Kidney (tissue), 14 donors: ENCODE data around the gene TPP1. TPM values are rescaled to one million over a fixed set of nuclear protein-coding genes. Genes with fewer than 3 reads are reported as not detected.

ENCODE experiments used
- DNase-seq, 5 donors: peaks; one replicate each; pipeline ENCODE4 v3.0.0-alpha.2; 2013 to 2020
- FAIRE-seq: peaks from 2 replicates; lab custom pipeline; 2012; peaks lifted over from hg19 to GRCh38; lab: Jason Lieb, UNC
- H3K27ac ChIP-seq, 2 donors: one replicate each; pipeline ENCODE4 v1.7.0; 2013; ENCODE audit warnings: low read depth in 2 of 2, low read length in 2 of 2, inconsistent platforms in 1 of 2
- H3K27me3 ChIP-seq: one replicate; pipeline ENCODE4 v1.7.1; 2013; ENCODE audit warnings: low read length, inconsistent platforms; ENCODE audit not compliant: control insufficient read depth, insufficient read depth
- H3K36me3 ChIP-seq, 3 donors: one replicate each; pipeline versions ENCODE4 v1.7.0 to v1.7.1; 2013; ENCODE audit warnings: low read length in 3 of 3, control low read depth in 1 of 3, inconsistent platforms in 1 of 3; ENCODE audit not compliant: insufficient read depth in 3 of 3, control insufficient read depth in 2 of 3
- H3K4me1 ChIP-seq, 3 donors: one replicate each; pipeline versions ENCODE4 v1.7.0 to v1.7.1; 2013; ENCODE audit warnings: low read length in 3 of 3, inconsistent platforms in 1 of 3, low read depth in 1 of 3; ENCODE audit not compliant: control insufficient read depth in 2 of 3, insufficient read depth in 2 of 3
- H3K4me3 ChIP-seq, 3 donors: one replicate each; pipeline versions ENCODE4 v1.7.0 to v1.8.1; 2013; ENCODE audit warnings: low read length in 3 of 3, control low read depth in 1 of 3, inconsistent platforms in 1 of 3
- H3K9ac ChIP-seq, 3 donors: one replicate each; pipeline versions ENCODE4 v1.7.0 to v1.7.1; 2013; ENCODE audit warnings: low read length in 3 of 3, control low read depth in 1 of 3, inconsistent platforms in 1 of 3
- H3K9me3 ChIP-seq, 3 donors: one replicate each; pipeline versions ENCODE4 v1.7.0 to v1.7.1; 2013; ENCODE audit warnings: low read length in 3 of 3, control low read depth in 1 of 3, inconsistent platforms in 1 of 3; ENCODE audit not compliant: control insufficient read depth in 2 of 3, insufficient read depth in 1 of 3
- intact Hi-C: fragments of 100-400 bp; cut with DNase I; formaldehyde crosslinking; loops from one replicate; pipeline ENCODE4 v1.11.1; 2022
- polyA plus RNA-seq: library from polyadenylated mRNA; stranded (reverse); fragments of 350-450 nt; fragmentation: Illumina TruSeq; extraction: RNeasy Lipid Tissue Mini Kit (QIAGEN cat#74804); gene quantifications from one replicate; pipeline ENCODE4 v1.2.3, GENCODE V29; 2014; ENCODE audit warnings: low read depth, low replicate concordance; ENCODE audit not compliant: insufficient read depth
- total RNA-seq: library from RNA; stranded (reverse); fragmentation: NEBNext Ultra II Directional; extraction: Animal tissue kit (Norgen Biotek cat#: 25700); gene quantifications from one replicate; pipeline ENCODE4 v1.2.1, GENCODE V29; 2021
- TF ChIP-seq, protein P1 (sequence below): IDR thresholded peaks from 3 replicates; pipeline ENCODE4 v1.5.1; 2012; ENCODE audit warnings: mild to moderate bottlenecking, moderate library complexity, borderline replicate concordance; ENCODE audit not compliant: insufficient read depth; ENCODE audit errors: extremely low read depth
- donor health status: control.
- donor health status: control.
- donor health status: control.
- donor health status: control.
- donor health status: control.
- donor health status: DM: yes; HTN: yes; CAD: no.
- donor health status: Normal renal cell carcinoma (clear cell type).

TPP1 gene
- total and polyA plus RNA-seq, 2 donors from 2014 or later = 84.2 to 115 TPM

GRCh38 chr11:6571434-6572008 lies 47.7 kb downstream of the TPP1 start:
- H3K36me3 ChIP-seq = no peaks in the 10 kb centered on the region
- H3K4me3 ChIP-seq = peak overlapping the region in 1 of 3 donors; percentile 36
- intact Hi-C loops = no loop called here
- H3K9me3 ChIP-seq = no peaks in the 10 kb centered on the region
- peaks cover 0 to 10% (median 0%) of the 10 kb centered on the region in 3 donors for H3K4me1 ChIP-seq
- TF ChIP-seq, protein P1, sequence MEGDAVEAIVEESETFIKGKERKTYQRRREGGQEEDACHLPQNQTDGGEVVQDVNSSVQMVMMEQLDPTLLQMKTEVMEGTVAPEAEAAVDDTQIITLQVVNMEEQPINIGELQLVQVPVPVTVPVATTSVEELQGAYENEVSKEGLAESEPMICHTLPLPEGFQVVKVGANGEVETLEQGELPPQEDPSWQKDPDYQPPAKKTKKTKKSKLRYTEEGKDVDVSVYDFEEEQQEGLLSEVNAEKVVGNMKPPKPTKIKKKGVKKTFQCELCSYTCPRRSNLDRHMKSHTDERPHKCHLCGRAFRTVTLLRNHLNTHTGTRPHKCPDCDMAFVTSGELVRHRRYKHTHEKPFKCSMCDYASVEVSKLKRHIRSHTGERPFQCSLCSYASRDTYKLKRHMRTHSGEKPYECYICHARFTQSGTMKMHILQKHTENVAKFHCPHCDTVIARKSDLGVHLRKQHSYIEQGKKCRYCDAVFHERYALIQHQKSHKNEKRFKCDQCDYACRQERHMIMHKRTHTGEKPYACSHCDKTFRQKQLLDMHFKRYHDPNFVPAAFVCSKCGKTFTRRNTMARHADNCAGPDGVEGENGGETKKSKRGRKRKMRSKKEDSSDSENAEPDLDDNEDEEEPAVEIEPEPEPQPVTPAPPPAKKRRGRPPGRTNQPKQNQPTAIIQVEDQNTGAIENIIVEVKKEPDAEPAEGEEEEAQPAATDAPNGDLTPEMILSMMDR = no peak
- DNase-seq (peak in 2 of 5 donors; percentile 18 to 61), FAIRE-seq (no peak)
- H3K27me3 ChIP-seq = no peaks in the 10 kb centered on the region
- no peak overlapping the region for H3K9ac ChIP-seq
- no peak overlapping the region for H3K27ac ChIP-seq

DNA sequence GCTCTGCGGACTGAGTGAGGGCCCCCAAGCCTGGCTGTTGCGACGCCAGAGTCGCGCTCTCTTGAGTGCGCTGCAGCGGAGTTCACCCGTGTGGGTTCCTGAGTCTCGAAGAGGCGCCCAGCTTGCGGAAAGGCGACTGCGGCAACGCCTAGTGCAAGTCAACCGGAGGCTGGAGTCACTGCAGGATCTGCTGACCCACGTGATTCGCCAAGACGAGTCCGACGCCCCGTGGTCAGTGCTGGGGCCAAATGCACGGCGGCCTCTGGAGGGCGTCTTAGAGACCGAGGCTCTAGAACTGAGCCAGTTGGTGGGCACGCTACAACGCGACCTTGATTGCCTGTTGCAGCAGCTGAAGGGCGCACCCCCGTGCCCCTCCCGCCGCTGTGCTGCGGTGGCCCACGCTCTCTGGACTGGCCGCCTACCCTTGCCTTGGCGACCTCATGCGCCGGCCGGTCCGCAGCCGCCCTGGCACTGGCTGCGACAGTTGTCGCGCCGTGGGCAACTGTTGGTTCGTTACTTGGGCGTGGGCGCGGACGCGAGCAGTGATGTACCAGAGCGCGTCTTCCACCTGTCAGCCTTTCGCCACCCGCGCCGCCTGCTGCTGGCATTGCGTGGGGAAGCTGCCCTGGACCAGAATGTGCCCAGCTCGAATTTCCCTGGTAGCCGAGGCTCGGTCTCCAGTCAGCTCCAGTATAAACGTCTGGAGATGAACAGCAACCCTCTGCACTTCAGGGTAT lies 48.4 kb downstream of the TPP1 start:
- Histone ChIP-seq H3K27ac (no peak overlapping the region), H3K4me3 (peak overlapping the region in 1 of 3 donors; percentile 36)
- peak in 4 of 5 donors; percentile 12 to 59 (median 28) for DNase-seq

DNA sequence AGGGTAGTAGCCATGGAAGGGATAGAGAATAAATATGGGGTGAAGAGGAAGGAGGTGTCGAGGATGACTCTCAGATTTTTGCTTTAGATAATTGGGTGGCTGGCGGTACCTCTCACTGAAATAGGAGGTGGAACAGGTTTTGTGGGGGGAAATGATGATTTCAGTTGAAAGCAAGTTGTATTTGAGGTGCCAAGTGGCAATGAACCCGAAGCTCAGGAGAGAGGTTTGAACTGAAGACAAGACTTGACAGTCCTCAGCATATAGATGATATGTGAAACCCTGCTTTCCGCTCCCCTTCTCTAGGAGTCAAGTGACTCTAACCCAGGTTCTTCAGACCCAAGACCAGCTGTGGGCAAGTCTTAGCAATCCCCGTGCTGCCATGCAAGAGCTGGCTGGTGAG lies 49.5 kb downstream of the TPP1 start:
- Histone ChIP-seq H3K4me1 (peaks cover 0 to 10% (median 0%) of the 10 kb centered on the region in 3 donors), H3K9me3 (no peaks in the 10 kb centered on the region)

More for the DNA sequence above, 48.4 kb downstream of the TPP1 start:
- Histone ChIP-seq H3K4me1 (peaks cover 0 to 10% (median 0%) of the 10 kb centered on the region in 3 donors), H3K9ac (no peak overlapping the region), H3K27me3 (no peaks in the 10 kb centered on the region), H3K9me3 (no peaks in the 10 kb centered on the region), H3K36me3 (no peaks in the 10 kb centered on the region)
- intact Hi-C loops = no loop called here
- no peak for FAIRE-seq
- TF ChIP-seq, protein P1 = no peak

More for the DNA sequence above, 49.5 kb downstream of the TPP1 start:
- no peak overlapping the region for H3K27ac ChIP-seq
- H3K9ac ChIP-seq = no peak overlapping the region
- DNase-seq = no peak
- no peaks in the 10 kb centered on the region for H3K27me3 ChIP-seq
- FAIRE-seq = no peak
- no peak overlapping the region for H3K4me3 ChIP-seq
- TF ChIP-seq, protein P1 = no peak
- intact Hi-C loops = no loop called here
- no peaks in the 10 kb centered on the region for H3K36me3 ChIP-seq
